Esophagus muscularis mucosa (tissue), 3 donors: ENCODE measurements around the gene ZNF121.
A peak's percentile ranks its signal among the peaks of the same experiment; 100 is the strongest.

Source experiments
- EP300 ChIP-seq: sonication (generic); formaldehyde crosslinking; IDR thresholded peaks from one replicate; pipeline ENCODE4 v1.6.1; 2017; ENCODE audit warnings: antibody characterized with exemption
- TF ChIP-seq, protein P1 (sequence below), 3 experiments: fragments of 200-600 bp in 2 of 3; fragments of 450-650 bp in 1 of 3; sonication (generic) in 2 of 3; IDR thresholded peaks; one replicate each; pipeline ENCODE4 v1.5.1; 2017 to 2019; ENCODE audit warnings: antibody characterized with exemption in 3 of 3, mild to moderate bottlenecking in 2 of 3, moderate library complexity in 1 of 3

DNA sequence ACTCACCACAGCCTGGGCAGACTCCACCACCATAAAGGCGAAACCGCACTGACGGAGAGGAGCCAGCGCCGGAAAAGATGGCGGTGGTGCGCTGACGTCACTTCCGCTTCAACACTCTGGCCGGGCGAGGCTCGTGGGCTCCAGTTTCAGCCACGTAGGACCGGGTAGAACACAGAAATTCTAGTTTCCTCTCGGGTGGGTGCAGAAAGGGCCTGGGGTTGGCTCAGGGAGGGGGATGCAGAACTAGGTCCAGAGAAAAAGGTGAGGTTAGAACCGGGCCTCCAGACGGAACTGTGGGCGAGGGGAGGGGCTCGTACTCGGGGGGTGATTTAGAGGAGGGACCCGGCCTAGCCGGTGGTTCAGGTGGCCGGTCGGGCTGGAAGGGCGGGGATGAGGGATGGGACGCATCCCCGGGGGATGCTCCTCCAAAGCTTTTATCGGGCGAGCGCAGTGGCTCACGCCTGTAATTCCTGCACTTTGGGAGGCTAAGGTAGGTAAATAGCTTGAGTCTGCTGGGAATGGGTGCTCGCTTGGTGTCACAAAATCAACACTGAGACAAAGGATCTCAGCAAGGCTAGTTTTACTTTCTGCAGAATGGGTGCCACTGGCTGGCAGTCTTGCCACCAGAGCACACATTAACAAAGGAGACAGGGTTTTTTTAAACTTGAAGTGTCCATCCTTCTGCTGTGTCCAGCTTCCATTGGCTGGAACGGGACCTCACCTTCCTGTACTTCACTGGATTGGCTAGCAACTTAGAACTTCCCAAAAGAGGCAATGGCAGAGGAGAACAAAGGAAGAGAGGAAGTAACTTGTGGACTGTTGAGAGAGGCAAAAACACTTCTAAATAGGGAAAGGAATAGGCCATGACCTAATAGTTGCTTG is 37.1 kb upstream of the ZNF121 start, which contains the start of gene ZNF561:
- TF ChIP-seq, protein P1, sequence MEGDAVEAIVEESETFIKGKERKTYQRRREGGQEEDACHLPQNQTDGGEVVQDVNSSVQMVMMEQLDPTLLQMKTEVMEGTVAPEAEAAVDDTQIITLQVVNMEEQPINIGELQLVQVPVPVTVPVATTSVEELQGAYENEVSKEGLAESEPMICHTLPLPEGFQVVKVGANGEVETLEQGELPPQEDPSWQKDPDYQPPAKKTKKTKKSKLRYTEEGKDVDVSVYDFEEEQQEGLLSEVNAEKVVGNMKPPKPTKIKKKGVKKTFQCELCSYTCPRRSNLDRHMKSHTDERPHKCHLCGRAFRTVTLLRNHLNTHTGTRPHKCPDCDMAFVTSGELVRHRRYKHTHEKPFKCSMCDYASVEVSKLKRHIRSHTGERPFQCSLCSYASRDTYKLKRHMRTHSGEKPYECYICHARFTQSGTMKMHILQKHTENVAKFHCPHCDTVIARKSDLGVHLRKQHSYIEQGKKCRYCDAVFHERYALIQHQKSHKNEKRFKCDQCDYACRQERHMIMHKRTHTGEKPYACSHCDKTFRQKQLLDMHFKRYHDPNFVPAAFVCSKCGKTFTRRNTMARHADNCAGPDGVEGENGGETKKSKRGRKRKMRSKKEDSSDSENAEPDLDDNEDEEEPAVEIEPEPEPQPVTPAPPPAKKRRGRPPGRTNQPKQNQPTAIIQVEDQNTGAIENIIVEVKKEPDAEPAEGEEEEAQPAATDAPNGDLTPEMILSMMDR (IDR thresholded peaks at IDR 0.05) = peak in 1 of 3 experiments; percentile 24
- TF ChIP-seq EP300 = no peak
